ENCODE data around the gene SH3PXD2A.

The SH3PXD2A gene

DNA sequence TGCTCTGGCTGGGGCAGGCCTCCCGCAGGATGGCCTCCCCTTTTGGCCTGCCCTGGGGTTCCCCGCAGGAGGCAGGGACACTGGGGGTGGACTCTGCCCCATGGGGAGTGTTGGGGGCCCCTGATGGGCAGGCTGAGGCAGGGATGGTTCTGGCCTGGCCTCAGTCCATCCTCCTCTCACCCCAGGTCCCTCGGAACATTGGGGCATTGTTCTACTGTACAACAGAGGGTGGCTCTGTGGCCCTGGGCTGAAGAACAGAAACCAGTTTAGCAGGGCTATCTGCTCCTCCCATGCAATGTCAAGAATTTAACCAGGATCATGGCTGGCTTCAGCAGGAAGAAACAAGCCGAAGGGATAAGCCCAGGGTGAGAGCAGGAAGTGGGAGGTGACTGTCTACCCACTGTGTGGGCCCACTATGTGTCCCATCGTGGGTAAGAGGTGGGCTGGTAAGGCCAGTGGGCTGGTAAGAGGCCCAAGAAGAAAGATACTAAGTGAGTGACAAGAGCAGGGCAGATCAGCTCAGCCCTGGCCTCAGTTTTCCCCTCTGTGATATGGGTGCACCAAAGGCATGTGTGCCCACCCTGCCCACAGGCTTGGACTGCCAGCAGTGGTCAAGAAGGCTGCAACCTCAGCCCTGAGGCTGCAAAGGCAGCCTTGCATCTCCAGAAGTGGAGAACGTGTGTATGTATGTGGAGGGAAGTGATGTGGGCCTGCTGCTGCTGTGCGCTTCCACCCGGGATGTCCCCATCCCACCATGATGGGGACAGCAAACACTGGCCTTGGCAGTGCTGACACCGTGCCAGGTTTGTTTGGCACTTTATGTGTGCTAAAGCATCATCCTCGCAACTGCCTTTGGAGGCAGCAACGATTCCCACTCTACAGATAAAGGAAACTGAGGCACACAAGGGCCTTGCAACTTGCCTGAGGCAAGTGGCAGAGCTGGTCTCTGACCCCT lies 138.9 kb downstream of the SH3PXD2A start:
- DNase-seq (ENCODE audit: low read depth) = no peak
- H3K4me3 ChIP-seq (ENCODE audit: low read length) = no peak overlapping the region
- no peak for TF ChIP-seq CTCF (conservative IDR thresholded peaks at IDR 0.05; ENCODE audit: low read depth, low read length)

DNA sequence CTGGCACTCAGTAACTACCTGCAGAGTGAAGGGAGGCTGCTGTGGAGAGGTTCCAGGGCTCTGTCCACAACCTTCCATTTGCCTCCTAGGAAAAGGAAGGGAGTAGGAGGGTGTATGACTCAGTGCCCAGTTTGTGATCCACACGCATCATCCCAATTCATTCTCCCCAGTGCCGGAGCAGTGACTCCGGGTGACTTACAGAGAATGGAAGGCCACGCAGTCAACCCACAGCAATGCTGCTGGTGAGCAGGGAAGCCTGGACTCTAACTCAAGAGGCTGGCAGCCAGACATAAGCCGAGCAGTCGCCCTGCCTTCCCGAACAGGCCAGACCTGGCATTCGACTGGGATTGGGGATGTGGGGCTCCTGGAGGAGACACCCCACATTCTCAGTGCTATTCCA lies 139.9 kb downstream of the SH3PXD2A start:
- H3K4me3 ChIP-seq (ENCODE audit: low read length) = no peak overlapping the region
- no peak for TF ChIP-seq CTCF (conservative IDR thresholded peaks at IDR 0.05; ENCODE audit: low read depth, low read length)
- DNase-seq (ENCODE audit: low read depth) = no peak

GRCh38 chr10:103714232-103714891 lies 141.0 kb downstream of the SH3PXD2A start:
- no peak overlapping the region for H3K4me3 ChIP-seq (ENCODE audit: low read length)
- DNase-seq (ENCODE audit: low read depth) = no peak
- no peak for TF ChIP-seq CTCF (conservative IDR thresholded peaks at IDR 0.05; ENCODE audit: low read depth, low read length)

DNA sequence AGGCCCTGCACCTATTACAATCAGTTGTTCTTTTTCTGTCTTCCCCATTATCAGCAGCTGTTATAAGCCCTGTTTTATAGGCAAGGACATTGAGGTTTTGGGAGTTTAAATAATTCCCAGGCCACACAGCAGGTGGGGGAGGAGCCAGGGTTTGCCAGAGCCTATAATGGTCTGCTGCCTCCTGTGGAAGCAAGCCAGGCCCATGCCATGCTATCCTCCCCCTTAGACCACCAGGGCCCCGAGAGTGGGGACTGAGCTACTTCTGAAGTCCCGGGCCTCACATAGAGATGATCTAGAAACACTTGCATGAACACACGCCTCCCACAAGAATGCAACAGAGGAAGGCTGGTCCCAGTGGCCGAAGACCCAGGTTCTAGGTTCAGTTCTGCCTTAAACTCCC lies 141.7 kb downstream of the SH3PXD2A start:
- no peak overlapping the region for H3K4me3 ChIP-seq (ENCODE audit: low read length)
- no peak for DNase-seq (ENCODE audit: low read depth)
- no peak for TF ChIP-seq CTCF (conservative IDR thresholded peaks at IDR 0.05; ENCODE audit: low read depth, low read length)

GRCh38 chr10:103712898-103713498 lies 142.4 kb downstream of the SH3PXD2A start:
- no peak for DNase-seq (ENCODE audit: low read depth)
- H3K4me3 ChIP-seq (ENCODE audit: low read length) = no peak overlapping the region
- peak; percentile 80 for TF ChIP-seq CTCF (conservative IDR thresholded peaks at IDR 0.05; ENCODE audit: low read depth, low read length)

DNA sequence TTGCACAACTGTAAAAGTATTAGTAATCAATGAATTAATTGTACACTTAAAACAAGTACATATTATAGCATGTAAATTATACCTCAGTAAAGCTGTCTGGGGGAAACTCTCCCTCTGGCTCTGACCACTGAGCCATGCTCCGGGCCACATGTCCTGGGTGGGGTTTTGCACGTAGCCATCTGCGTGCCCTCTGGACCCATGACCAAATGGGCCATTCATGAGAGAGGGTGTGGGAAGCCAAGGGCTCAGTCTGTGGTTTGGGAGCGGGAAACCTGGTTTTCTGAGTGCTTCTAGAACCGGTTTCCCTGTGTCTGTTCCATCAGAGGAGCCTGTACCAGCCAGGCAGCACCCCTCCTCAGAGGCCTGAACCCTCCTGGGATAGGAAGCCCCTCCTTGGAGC lies 143.2 kb downstream of the SH3PXD2A start:
- TF ChIP-seq CTCF (conservative IDR thresholded peaks at IDR 0.05; ENCODE audit: low read depth, low read length) = no peak
- DNase-seq (ENCODE audit: low read depth) = no peak
- no peak overlapping the region for H3K4me3 ChIP-seq (ENCODE audit: low read length)

Measured in retinal pigment epithelial cell (primary cell).